C4-2B (cell line): ENCODE results near the gene SHC1.

ENCODE experiments used
- H3K27ac ChIP-seq: fragments of 450-650 bp; 2 replicates; pipeline ENCODE4 v1.5.1; 2017
- ZFX ChIP-seq: fragments of 450-650 bp; IDR thresholded peaks from 2 replicates; pipeline ENCODE4 v1.6.1; 2017
- TF ChIP-seq, protein P1 (sequence below): fragments of 450-650 bp; conservative IDR thresholded peaks from 2 replicates; pipeline ENCODE4 v1.5.1; 2017; ENCODE audit warnings: mild to moderate bottlenecking

SHC1 gene

DNA sequence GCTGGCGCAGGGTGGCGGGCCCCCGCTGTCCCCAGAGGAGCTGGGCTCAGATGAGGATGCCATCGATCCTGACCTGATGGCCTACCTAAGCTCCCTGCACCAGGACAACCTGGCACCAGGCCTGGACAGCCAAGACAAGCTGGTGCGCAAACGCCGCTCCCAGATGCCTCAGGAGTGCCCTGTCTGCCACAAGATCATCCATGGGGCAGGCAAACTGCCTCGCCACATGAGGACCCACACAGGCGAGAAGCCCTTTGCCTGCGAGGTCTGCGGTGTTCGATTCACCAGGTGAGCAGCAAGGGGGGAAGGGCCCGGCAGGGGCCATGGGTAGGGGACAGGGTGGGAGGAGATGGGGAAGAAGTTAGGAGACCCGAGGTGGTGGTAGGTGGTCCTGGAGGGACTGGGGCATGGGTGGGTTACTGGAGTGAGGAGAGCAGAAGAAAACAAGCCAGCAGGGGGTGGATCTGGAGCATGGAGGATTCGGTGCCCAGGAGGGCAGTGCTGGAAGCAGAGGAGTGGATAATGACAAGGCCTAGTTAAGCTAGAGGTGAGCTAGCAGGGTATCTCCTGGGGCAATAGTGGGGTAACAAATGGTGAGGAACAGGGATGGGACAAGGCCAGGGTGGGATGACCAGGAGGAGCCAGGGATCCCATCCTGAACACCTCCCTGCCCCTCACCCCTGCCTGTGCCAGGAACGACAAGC is 45.1 kb upstream of the SHC1 start:
- H3K27ac ChIP-seq = no peak overlapping the region
- no peak for TF ChIP-seq ZFX
- TF ChIP-seq, protein P1, sequence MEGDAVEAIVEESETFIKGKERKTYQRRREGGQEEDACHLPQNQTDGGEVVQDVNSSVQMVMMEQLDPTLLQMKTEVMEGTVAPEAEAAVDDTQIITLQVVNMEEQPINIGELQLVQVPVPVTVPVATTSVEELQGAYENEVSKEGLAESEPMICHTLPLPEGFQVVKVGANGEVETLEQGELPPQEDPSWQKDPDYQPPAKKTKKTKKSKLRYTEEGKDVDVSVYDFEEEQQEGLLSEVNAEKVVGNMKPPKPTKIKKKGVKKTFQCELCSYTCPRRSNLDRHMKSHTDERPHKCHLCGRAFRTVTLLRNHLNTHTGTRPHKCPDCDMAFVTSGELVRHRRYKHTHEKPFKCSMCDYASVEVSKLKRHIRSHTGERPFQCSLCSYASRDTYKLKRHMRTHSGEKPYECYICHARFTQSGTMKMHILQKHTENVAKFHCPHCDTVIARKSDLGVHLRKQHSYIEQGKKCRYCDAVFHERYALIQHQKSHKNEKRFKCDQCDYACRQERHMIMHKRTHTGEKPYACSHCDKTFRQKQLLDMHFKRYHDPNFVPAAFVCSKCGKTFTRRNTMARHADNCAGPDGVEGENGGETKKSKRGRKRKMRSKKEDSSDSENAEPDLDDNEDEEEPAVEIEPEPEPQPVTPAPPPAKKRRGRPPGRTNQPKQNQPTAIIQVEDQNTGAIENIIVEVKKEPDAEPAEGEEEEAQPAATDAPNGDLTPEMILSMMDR = no peak

DNA sequence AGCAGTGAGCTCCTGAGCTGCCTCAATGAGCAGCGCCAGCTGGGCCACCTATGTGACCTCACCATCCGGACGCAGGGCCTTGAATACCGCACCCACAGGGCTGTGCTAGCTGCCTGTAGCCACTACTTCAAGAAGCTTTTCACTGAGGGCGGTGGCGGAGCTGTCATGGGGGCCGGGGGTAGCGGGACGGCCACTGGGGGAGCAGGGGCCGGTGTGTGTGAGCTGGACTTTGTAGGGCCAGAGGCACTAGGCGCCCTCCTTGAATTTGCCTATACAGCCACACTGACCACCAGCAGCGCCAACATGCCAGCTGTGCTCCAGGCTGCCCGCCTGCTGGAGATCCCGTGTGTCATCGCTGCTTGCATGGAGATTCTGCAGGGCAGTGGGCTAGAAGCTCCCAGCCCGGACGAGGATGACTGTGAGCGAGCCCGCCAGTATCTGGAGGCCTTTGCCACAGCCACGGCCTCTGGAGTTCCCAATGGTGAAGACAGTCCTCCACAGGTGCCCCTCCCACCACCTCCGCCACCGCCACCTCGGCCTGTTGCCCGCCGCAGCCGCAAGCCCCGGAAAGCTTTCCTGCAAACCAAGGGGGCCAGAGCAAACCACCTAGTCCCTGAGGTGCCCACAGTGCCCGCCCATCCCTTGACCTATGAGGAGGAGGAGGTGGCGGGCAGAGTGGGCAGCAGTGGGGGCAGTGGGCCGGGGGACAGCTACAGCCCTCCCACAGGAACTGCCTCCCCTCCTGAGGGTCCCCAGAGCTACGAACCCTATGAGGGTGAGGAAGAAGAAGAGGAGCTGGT is 44.4 kb upstream of the SHC1 start:
- no peak overlapping the region for H3K27ac ChIP-seq

DNA sequence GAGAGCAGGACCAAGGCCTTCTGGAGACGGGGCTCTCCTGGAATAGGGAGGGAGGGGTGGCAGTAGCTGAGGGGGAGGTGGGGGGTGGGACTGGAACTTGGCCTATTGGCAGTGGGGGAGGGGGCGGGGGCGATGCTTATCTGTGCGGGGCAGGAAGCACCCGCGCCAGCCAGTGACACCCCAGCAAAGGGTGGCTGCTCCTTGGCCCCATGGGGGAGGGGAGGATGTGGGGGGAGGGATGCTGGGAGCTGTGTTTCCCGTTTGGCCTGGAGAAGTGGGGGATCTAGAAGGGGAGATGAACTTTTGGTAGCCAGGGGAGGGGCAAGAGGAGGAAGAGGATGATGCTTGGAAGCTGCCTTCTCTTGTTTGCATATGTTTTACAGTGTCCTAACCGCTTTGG is 43.1 kb upstream of the SHC1 start:
- peak overlapping the region; percentile 16 for H3K27ac ChIP-seq
- TF ChIP-seq, protein P1 = no peak
- no peak for TF ChIP-seq ZFX

More for the DNA sequence above, 44.4 kb upstream of the SHC1 start:
- no peak for TF ChIP-seq ZFX
- TF ChIP-seq, protein P1 = no peak

DNA sequence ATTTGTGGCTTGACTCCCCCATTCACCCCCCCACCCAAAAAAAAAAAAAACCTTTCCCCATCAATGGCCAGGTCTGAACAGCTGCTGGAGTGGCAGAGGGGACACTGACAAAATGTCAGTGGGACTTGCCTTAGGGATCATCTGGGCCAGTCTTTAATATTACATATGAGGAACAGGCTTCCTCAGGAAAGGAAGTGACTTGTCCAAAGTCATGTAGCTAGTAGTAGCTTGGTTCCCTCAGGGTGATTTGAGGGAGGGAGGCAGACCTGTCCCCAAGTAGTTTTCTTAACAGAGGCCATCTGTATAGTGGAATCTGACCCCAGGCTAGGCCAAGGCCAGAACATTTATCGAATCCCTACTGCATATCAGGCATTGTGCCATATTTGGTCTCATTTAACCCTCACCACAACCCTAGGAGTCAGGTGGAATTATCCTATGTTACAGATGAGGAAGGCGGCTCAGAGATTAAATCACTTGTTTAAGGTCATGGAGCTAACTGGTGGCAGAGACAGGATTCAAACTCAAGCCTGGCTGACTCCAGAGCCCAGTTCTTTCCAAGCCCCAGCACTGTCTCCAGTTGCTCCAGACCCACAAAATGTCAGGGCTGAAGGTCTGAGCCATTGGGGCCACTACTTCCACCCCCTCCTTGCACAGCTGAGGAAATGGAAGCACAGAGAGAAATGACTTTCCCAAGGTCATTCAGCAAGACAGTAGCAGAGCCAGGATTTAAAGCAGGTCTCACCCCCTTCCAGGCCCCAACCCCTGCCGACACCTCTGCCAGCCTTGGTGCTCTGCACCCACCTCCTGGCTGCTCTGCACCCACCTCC is 42.4 kb upstream of the SHC1 start:
- TF ChIP-seq ZFX = no peak
- TF ChIP-seq, protein P1 = no peak
- peak overlapping the region; percentile 16 for H3K27ac ChIP-seq

DNA sequence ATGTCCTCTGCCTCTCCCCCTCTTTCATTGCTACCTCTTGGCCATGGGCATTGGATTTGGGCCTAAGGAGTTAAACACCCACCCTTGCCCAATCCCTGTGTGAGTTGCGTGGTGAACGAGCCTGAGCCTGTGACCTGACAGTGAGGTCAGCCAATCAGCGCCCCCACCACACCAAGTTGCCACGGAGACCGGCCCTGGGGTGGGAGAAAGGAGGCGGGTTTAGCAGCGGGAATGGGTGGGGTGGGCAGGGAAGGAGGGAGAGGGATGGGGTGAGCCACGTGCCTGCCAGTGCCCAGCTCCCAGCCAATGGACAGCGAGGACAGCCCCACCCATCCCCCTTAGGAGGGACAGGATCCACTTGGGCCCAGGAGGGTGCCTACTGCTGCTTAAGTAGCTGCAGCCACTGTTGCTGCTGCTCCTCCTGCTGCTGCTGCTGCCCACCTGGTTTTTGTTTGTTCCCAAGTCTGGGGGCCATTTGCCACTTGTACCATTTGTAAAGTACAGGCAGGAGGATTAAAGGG is 41.5 kb upstream of the SHC1 start:
- TF ChIP-seq, protein P1 = no peak
- TF ChIP-seq ZFX = no peak
- H3K27ac ChIP-seq = peak overlapping the region; percentile 16

DNA sequence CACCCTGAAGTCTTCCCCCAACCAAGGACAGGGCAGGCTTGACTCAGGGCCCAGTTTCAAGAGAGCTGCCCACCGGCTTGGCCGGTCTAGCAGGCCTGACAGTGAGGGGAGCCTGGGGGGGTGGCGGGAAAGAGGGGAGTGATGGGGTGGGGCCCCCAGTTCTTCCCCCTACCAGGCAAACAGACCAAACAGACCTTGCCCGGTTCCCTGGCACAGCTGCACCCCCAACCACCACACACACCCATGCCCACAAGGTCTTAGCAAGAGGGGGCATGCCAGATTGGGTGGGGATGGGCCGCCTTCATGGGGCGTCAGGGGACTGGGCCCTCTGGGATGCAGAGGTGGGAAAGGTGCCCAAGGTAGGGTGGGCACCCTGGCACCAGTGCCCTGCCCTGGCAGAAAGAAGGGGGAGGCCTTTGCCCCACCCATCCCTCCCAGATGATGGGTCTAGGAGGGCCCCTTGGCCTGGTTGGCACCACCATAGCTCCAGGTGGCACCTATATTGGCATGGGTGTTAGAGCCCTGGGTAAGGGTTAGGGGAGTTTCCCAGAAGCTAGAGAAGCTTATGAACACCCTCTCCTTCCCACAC is 41.0 kb upstream of the SHC1 start:
- TF ChIP-seq, protein P1 = no peak
- no peak for TF ChIP-seq ZFX
- H3K27ac ChIP-seq = peak overlapping the region; percentile 16
